Peyer's patch (tissue), 4 donors: ENCODE results near the gene OSBPL7. TPM values are rescaled to one million over a fixed set of nuclear protein-coding genes. Genes with fewer than 3 reads are reported as not detected.
"Not testable (repeated sequence)": the region's sequence is repeated elsewhere in the genome, so short reads cannot be mapped to it uniquely, and the experiment has no call there.

ENCODE experiments used
- DNase-seq, 3 donors: peaks; one replicate each; pipeline ENCODE4 v3.0.0-alpha.2; 2017 to 2019
- H3K27ac ChIP-seq, 4 donors: fragments of 200-600 bp; sonication (generic); one replicate each; pipeline ENCODE4 v1.5.1; 2016 to 2019
- H3K27me3 ChIP-seq, 2 donors: fragments of 200-600 bp; sonication (generic); one replicate each; pipeline ENCODE4 v1.5.1; 2019
- H3K36me3 ChIP-seq, 3 donors: fragments of 200-600 bp; sonication (generic); one replicate each; pipeline ENCODE4 v1.5.1; 2016 to 2019
- H3K4me1 ChIP-seq, 4 donors: fragments of 200-600 bp; sonication (generic); one replicate each; pipeline ENCODE4 v1.5.1; 2016 to 2019
- H3K4me3 ChIP-seq, 4 donors: fragments of 200-600 bp; sonication (generic); 1 replicate in 3 of 4; 2 replicates in 1 of 4; pipeline ENCODE4 v1.5.1; 2016 to 2019; ENCODE audit warnings: mild to moderate bottlenecking in 1 of 4
- H3K9me3 ChIP-seq, 4 donors: fragments of 200-600 bp; sonication (generic); one replicate each; pipeline ENCODE4 v1.5.1; 2016 to 2019; ENCODE audit warnings: mild to moderate bottlenecking in 1 of 4
- POLR2A ChIP-seq, 2 donors: fragments of 450-650 bp; IDR thresholded peaks; one replicate each; pipeline ENCODE4 v1.5.1; 2017; ENCODE audit warnings: antibody characterized with exemption in 2 of 2, mild to moderate bottlenecking in 2 of 2, moderate library complexity in 2 of 2
- total RNA-seq, 4 donors: library from RNA; depleted of rRNA; stranded (reverse); fragments of >200 nt; gene quantifications; one replicate each; pipeline ENCODE4 v1.1.0, GENCODE V29; 2016
- TF ChIP-seq, protein P1 (sequence below), 6 experiments: fragments of 450-650 bp in 4 of 6; fragments of 200-600 bp in 2 of 6; sonication (generic) in 1 of 6; IDR thresholded peaks; one replicate each; pipeline ENCODE4 v1.5.1; 2017 to 2019; ENCODE audit warnings: antibody characterized with exemption in 6 of 6, mild to moderate bottlenecking in 3 of 6, moderate library complexity in 1 of 6

OSBPL7 gene
- total RNA-seq, 4 donors from 2014 or later: 31.4 to 104 (median 70.9) TPM

DNA sequence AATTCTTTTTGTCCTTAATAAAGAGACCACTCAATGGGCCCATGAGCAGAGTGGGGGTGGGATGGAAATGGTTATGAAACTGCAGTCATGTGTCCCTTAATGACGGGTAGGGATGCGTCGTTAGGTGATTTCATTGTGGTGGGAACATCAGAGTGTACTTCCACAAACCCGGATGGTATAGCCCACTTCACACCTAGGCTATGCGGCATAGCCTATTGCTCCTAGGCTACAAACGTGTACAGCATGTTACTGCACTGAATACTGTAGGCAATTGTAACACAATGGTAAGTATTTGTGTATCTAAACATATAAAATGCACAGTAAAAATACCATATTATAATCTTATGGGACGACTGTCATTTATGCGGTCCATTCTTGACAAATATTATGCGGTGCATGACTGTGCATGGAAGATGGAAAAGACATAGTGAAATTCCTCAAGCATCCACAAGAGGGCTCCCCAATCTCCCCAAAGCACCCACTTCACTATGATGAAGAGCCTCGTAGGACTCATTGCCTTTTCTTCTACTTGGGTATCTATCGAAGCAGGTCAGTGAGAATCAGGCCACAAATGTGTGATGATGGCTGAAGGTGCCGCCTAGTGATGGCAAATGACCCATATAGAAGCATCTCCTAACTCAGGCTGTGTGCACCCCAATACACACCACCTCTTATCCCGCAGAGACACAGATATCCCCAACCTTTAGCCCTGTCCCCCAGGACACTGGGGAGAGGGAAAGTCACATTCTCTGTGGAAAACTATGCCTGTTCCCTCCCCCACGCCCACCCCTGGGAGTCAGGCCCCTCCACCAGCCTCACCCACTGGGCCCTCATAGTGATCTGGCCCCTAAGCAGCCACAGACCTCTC lies 45.0 kb downstream of the OSBPL7 start:
- Histone ChIP-seq H3K27ac (no peak overlapping the region), H3K9me3 (no peaks in the 10 kb centered on the region), H3K4me3 (no peak overlapping the region), H3K27me3 (peaks cover 0 to 8% of the 10 kb centered on the region in 2 donors), H3K36me3 (no peaks in the 10 kb centered on the region), H3K4me1 (no peaks in the 10 kb centered on the region)
- DNase-seq: peak in 1 of 3 donors; percentile 63
- no peak for TF ChIP-seq POLR2A (IDR thresholded peaks at IDR 0.05)
- TF ChIP-seq, protein P1, sequence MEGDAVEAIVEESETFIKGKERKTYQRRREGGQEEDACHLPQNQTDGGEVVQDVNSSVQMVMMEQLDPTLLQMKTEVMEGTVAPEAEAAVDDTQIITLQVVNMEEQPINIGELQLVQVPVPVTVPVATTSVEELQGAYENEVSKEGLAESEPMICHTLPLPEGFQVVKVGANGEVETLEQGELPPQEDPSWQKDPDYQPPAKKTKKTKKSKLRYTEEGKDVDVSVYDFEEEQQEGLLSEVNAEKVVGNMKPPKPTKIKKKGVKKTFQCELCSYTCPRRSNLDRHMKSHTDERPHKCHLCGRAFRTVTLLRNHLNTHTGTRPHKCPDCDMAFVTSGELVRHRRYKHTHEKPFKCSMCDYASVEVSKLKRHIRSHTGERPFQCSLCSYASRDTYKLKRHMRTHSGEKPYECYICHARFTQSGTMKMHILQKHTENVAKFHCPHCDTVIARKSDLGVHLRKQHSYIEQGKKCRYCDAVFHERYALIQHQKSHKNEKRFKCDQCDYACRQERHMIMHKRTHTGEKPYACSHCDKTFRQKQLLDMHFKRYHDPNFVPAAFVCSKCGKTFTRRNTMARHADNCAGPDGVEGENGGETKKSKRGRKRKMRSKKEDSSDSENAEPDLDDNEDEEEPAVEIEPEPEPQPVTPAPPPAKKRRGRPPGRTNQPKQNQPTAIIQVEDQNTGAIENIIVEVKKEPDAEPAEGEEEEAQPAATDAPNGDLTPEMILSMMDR (IDR thresholded peaks at IDR 0.05): peak; percentile 55 to 83 (median 78)

DNA sequence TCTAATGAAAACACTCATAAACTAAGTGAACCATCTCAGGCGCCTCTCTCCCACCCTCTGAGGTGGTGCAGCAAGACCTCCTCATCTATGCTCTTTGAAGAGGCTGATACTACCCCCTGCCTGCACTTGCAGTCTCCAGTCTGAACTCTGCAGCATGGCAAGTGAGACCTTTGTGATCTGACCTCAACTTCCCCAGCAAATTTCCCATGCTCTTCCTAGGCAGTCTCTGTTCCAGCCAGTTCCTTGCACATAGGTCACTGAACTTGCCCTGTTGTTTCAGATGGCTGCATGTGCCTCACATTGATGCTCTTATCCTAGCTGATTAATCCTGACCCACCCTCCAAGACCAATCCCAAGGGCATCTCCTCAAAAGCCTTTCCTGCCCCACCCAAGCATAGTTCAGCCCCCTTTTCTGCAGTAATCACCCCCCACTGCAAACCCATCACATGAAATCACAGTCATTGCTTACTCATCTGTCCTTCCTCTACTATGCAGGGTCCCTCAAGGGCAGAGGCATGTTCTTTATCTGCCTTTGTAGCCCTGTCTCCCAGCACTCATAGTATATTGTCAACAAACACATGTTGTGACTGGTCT lies 46.5 kb downstream of the OSBPL7 start:
- TF ChIP-seq, protein P1 (IDR thresholded peaks at IDR 0.05): no peak
- TF ChIP-seq POLR2A (IDR thresholded peaks at IDR 0.05): no peak
- Histone ChIP-seq H3K9me3 (no peaks in the 10 kb centered on the region), H3K27me3 (peaks cover 0 to 8% of the 10 kb centered on the region in 2 donors), H3K4me1 (no peaks in the 10 kb centered on the region), H3K36me3 (no peaks in the 10 kb centered on the region), H3K27ac (no peak overlapping the region), H3K4me3 (no peak overlapping the region)
- DNase-seq: no peak

DNA sequence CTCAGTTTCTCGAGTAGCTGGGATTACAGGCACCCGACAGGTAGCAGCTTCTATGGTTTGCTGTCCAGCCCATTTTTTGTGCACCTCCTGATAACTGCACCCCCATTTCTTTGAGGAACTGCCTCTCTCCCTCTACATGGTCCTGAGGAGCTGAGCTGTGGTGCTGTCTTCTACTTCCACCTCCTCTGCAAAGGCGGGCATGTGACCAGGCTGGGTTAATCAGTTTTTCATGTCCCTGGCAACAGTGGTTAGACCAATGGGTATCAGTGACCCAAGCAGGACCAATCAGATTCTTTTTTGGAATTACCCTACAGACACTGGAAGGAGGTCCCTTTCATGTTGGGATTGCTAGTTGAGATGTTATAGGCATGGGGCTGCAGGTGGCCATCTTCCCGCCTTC lies 47.3 kb downstream of the OSBPL7 start:
- Histone ChIP-seq H3K36me3 (no peaks in the 10 kb centered on the region), H3K27ac (no peak overlapping the region), H3K9me3 (no peaks in the 10 kb centered on the region), H3K4me1 (no peaks in the 10 kb centered on the region), H3K27me3 (peaks cover 0 to 8% of the 10 kb centered on the region in 2 donors), H3K4me3 (no peak overlapping the region)
- DNase-seq: no peak
- TF ChIP-seq, protein P1 (IDR thresholded peaks at IDR 0.05): no peak

DNA sequence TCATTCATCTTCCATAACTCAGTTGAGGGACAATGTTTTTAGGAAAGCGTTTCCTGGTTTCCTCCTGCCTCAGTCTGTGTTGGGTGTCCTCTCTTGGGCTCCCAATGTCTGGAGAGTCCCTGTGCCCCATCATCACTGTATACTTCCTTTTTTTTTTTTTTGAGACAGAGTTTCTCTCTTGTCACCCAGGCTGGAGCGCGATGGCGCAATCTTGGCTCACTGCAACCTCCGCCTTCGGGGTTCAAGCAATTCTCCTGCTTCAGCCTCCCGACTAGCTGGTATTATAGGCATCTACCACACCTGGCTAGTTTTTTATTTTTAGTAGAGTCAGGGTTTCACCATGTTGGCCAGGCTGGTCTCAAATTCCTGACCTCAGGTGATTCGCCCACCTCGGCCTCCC lies 47.9 kb downstream of the OSBPL7 start:
- not testable (repeated sequence) for DNase-seq, H3K36me3 ChIP-seq, H3K9me3 ChIP-seq, H3K27me3 ChIP-seq, H3K27ac ChIP-seq, H3K4me3 ChIP-seq, H3K4me1 ChIP-seq

DNA sequence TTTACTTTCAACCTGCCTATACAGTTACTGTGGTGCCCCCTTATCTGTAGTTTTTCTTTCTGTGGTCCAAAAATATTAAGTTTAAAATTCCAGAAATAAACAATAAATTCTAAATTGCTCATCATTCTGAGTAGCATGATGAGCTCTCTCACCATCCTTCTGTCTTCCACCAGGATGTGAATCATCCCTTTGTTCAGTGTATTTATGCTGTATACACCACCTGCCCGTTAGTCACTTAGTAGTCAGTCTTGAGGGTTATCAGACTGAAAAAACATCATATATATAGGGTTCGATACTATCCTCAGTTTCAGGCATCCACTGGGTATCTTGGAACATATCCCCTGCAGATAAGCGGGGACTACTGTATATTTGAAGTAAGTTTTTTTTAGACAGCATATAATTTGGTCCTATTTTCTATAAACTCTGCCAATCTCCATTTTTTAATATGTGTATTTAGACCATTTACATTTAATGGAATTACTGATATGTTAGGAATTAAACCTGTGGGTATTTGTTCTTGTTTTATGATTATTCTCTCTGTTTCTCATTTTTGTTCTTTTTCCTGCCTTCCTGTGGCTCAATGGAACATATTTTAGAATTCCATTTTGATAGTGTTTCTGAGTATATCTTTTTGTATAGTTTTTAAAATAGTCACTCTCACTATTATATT lies 57.5 kb downstream of the OSBPL7 start:
- Histone ChIP-seq H3K4me3 (no peak overlapping the region), H3K27ac (no peak overlapping the region), H3K36me3 (no peaks in the 10 kb centered on the region), H3K9me3 (peaks cover 0 to 6% (median 2%) of the 10 kb centered on the region in 4 donors), H3K27me3 (no peaks in the 10 kb centered on the region), H3K4me1 (no peaks in the 10 kb centered on the region)
- TF ChIP-seq POLR2A (IDR thresholded peaks at IDR 0.05): no peak
- TF ChIP-seq, protein P1 (IDR thresholded peaks at IDR 0.05): no peak
- no peak for DNase-seq

DNA sequence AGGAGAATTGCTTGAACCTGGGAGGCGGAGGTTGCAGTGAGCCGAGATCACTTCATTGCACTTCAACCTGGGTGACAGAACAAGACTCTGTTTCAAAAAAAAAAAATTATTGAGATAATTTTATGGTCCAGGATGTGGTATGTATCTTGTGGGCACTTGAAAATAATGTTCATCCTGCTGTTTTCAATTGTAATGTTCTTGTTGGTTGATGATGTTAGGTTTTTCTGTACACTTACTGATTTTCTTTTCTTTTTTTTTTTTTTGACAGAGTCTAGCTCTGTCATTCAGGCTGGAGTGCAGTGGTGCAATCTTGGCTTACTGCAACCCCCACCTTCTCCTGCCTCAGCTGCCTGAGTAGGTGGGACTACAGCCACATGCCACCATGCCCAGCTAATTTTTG lies 58.9 kb downstream of the OSBPL7 start:
- Histone ChIP-seq H3K9me3 (peaks cover 0 to 6% (median 2%) of the 10 kb centered on the region in 4 donors), H3K36me3 (no peaks in the 10 kb centered on the region), H3K4me3 (no peak overlapping the region), H3K4me1 (no peaks in the 10 kb centered on the region), H3K27ac (no peak overlapping the region), H3K27me3 (no peaks in the 10 kb centered on the region)
- DNase-seq: no peak
- TF ChIP-seq, protein P1 (IDR thresholded peaks at IDR 0.05): no peak
- no peak for TF ChIP-seq POLR2A (IDR thresholded peaks at IDR 0.05)
